OCI-LY3 (cell line): ENCODE measurements around the gene PRXL2A.

ENCODE experiments used
- EZH2phosphoT487 ChIP-seq: fragments of 200-600 bp; shearing (Covaris generic); IDR thresholded peaks from 2 replicates; pipeline ENCODE4 v1.6.1; 2018; ENCODE audit warnings: antibody characterized with exemption, mixed run types, low read depth
- TF ChIP-seq, protein P1 (sequence below): fragments of 200-600, 300-600 bp; sonication (generic); IDR thresholded peaks from 2 replicates; pipeline ENCODE4 v1.5.1; 2014; ENCODE audit warnings: antibody characterized with exemption, low read length, low read depth

DNA sequence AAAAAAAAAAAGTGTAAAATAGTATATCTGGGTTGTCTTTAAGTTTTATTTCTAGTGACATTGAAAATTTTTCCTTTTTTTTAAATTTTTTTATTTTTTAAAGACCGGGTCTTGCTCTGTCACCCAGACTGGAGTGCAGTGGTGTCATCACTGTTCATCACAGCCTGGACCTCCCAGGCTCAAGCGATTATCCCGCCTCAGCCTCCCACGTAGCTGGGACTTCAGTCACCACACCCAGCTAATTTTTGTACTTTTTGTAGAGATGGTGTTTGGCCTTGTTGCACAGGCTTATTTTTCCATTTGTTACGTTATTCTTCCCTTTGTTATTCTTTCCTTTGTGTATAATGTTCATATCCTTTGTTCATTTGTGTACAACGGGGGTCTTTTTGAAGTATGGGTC lies 75.9 kb downstream of the PRXL2A start:
- TF ChIP-seq, protein P1, sequence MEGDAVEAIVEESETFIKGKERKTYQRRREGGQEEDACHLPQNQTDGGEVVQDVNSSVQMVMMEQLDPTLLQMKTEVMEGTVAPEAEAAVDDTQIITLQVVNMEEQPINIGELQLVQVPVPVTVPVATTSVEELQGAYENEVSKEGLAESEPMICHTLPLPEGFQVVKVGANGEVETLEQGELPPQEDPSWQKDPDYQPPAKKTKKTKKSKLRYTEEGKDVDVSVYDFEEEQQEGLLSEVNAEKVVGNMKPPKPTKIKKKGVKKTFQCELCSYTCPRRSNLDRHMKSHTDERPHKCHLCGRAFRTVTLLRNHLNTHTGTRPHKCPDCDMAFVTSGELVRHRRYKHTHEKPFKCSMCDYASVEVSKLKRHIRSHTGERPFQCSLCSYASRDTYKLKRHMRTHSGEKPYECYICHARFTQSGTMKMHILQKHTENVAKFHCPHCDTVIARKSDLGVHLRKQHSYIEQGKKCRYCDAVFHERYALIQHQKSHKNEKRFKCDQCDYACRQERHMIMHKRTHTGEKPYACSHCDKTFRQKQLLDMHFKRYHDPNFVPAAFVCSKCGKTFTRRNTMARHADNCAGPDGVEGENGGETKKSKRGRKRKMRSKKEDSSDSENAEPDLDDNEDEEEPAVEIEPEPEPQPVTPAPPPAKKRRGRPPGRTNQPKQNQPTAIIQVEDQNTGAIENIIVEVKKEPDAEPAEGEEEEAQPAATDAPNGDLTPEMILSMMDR, result no peak
- no peak for TF ChIP-seq EZH2phosphoT487
